ENCODE results near the gene TENM3.

Gene TENM3

GRCh38 chr4:182730791-182731190, 487.6 kb downstream of the TENM3 start:
- H3K27ac Mint-ChIP-seq = no peak overlapping the region
- H3K36me3 Mint-ChIP-seq (ENCODE audit: low read depth) = peaks cover 42% of the 10 kb centered on the region
- H3K9me3 Mint-ChIP-seq = peaks cover 3% of the 10 kb centered on the region
- TF ChIP-seq, protein P1, sequence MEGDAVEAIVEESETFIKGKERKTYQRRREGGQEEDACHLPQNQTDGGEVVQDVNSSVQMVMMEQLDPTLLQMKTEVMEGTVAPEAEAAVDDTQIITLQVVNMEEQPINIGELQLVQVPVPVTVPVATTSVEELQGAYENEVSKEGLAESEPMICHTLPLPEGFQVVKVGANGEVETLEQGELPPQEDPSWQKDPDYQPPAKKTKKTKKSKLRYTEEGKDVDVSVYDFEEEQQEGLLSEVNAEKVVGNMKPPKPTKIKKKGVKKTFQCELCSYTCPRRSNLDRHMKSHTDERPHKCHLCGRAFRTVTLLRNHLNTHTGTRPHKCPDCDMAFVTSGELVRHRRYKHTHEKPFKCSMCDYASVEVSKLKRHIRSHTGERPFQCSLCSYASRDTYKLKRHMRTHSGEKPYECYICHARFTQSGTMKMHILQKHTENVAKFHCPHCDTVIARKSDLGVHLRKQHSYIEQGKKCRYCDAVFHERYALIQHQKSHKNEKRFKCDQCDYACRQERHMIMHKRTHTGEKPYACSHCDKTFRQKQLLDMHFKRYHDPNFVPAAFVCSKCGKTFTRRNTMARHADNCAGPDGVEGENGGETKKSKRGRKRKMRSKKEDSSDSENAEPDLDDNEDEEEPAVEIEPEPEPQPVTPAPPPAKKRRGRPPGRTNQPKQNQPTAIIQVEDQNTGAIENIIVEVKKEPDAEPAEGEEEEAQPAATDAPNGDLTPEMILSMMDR (IDR thresholded peaks at IDR 0.05; ENCODE audit: unreplicated experiment in 3 of 3) = no peak
- no peak overlapping the region for H3K4me3 Mint-ChIP-seq
- H3K4me1 Mint-ChIP-seq = peaks cover 19% of the 10 kb centered on the region
- peaks cover 23% of the 10 kb centered on the region for H3K27me3 Mint-ChIP-seq (ENCODE audit: low read depth)

DNA sequence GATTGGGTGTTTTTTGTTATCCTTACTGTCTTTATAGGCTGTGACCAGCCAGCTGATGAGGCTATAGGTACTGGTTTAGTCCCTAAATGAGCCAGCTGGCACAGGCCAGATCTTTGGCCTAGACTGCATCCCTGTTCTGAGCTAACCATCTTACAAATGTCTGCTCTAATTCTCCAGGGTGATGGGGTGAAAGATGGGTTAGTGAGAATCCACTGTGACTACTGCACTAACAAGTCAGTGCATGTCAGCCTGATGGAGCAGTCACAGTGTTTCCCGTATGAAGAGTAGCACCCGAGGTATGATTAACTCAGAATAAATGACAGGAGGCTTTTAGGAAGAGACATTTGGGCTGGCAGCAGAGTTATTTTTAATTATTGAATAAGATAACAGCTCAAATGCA, 493.0 kb downstream of the TENM3 start:
- Mint-ChIP-seq H3K9me3 (peaks cover 3% of the 10 kb centered on the region), H3K27ac (no peak overlapping the region)

DNA sequence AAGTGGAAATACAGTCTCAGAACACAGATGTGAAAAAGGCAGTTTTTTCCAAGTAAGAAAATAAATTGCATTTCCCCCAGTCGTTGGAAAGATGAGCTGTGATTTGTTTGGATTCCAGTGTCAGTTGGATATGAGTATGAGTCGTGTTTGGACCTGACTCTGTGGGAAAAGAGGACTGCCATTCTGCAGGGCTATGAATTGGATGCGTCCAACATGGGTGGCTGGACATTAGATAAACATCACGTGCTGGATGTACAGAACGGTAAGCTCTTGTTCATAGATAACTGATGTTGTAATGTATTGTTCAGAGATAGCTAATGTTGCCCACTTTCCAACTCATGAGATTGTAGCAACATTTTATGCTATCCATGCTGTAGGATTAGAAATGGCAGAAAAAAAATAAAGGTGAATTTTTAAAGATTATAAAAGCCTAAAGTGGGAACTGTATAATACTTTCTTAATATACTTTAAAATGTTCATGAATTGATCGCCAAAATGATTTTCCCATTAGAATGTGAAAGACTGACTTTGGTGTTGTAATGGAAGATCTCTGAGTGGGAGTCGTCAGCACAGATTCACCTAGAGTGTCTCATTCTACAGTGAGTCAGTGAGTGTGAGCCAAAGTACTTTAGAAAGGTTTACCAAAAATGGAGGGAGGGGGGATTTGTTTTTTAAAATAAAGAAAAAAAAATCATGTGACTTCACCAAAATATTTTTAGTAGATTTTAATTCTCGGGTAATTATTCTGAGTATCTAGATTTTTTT, 495.3 kb downstream of the TENM3 start:
- Mint-ChIP-seq H3K36me3 (ENCODE audit: low read depth) (peaks cover 45% of the 10 kb centered on the region), H3K27ac (no peak overlapping the region), H3K27me3 (ENCODE audit: low read depth) (peaks cover 6% of the 10 kb centered on the region), H3K4me1 (no peaks in the 10 kb centered on the region), H3K4me3 (no peak overlapping the region), H3K9me3 (peaks cover 3% of the 10 kb centered on the region)
- TF ChIP-seq, protein P1 (IDR thresholded peaks at IDR 0.05; ENCODE audit: unreplicated experiment in 3 of 3) = no peak

More for the DNA sequence above, 493.0 kb downstream of the TENM3 start:
- TF ChIP-seq, protein P1 (IDR thresholded peaks at IDR 0.05; ENCODE audit: unreplicated experiment in 3 of 3) = no peak
- Mint-ChIP-seq H3K4me3 (no peak overlapping the region), H3K36me3 (ENCODE audit: low read depth) (peaks cover 48% of the 10 kb centered on the region), H3K4me1 (no peaks in the 10 kb centered on the region), H3K27me3 (ENCODE audit: low read depth) (peaks cover 14% of the 10 kb centered on the region)

GRCh38 chr4:182740256-182740655, 497.1 kb downstream of the TENM3 start:
- H3K4me3 Mint-ChIP-seq = no peak overlapping the region
- H3K27me3 Mint-ChIP-seq (ENCODE audit: low read depth) = no peaks in the 10 kb centered on the region
- H3K36me3 Mint-ChIP-seq (ENCODE audit: low read depth) = peaks cover 49% of the 10 kb centered on the region
- TF ChIP-seq, protein P1 (IDR thresholded peaks at IDR 0.05; ENCODE audit: unreplicated experiment in 3 of 3) = no peak
- H3K27ac Mint-ChIP-seq = no peak overlapping the region
- peaks cover 5% of the 10 kb centered on the region for H3K9me3 Mint-ChIP-seq
- no peaks in the 10 kb centered on the region for H3K4me1 Mint-ChIP-seq

DNA sequence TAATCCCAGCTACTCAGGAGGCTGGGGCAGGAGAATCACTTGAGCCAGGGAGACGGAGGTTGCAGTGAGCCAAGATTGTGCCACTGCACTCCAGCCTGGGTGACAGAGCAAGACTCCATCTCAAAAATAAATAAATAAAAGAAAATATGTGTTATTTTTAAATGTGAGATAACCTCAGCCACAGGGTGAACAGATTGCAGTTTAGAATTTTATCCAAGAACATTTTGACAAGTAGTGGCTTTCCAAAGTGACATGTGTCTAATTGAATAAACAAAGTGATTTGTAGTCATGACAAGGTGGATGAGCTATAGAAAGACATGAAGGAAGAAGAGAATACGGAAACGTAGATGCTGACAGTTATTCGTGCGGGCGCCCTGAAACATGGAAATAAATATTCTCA, 497.9 kb downstream of the TENM3 start:
- Mint-ChIP-seq H3K4me3 (no peak overlapping the region), H3K27me3 (ENCODE audit: low read depth) (no peaks in the 10 kb centered on the region), H3K9me3 (peaks cover 9% of the 10 kb centered on the region), H3K4me1 (no peaks in the 10 kb centered on the region), H3K27ac (no peak overlapping the region), H3K36me3 (ENCODE audit: low read depth) (peaks cover 54% of the 10 kb centered on the region)
- TF ChIP-seq, protein P1 (IDR thresholded peaks at IDR 0.05; ENCODE audit: unreplicated experiment in 3 of 3) = no peak

DNA sequence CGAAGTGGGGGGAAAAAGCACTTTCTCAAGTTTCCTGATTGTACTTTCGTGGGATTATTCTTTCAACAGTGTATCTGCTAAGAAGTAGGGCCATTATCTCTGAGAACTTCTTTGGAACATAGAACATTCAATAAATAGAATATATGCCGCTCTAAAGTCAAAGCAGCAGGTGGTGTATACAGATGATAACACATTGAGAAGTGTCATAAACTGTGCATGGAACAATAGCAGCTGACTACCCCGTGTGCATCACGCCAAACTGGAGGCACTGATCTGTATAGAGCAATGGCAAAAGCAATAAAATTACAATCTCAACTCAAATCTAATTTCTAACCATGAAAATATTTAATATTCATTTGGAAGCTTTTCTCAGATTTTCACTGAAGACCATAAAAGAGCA, 498.7 kb downstream of the TENM3 start:
- Mint-ChIP-seq H3K4me3 (no peak overlapping the region), H3K36me3 (ENCODE audit: low read depth) (peaks cover 61% of the 10 kb centered on the region), H3K27me3 (ENCODE audit: low read depth) (no peaks in the 10 kb centered on the region), H3K4me1 (no peaks in the 10 kb centered on the region), H3K27ac (no peak overlapping the region), H3K9me3 (peaks cover 14% of the 10 kb centered on the region)
- TF ChIP-seq, protein P1 (IDR thresholded peaks at IDR 0.05; ENCODE audit: unreplicated experiment in 3 of 3) = no peak

All from nephron (organoid).